A549 treated with AZD2906 at 1 μM for 4 hours (cell line): ENCODE results near the gene GARIN1A. TPM values are rescaled to one million over a fixed set of nuclear protein-coding genes. Genes with fewer than 3 reads are reported as not detected.

Experiments
- total RNA-seq: library from RNA; stranded (reverse); fragments of 200-300 nt; extraction: Qiagen RNA extraction; gene quantifications from 5 replicates; pipeline ENCODE4 v1.2.3, GENCODE V29; 2022

Gene GARIN1A
- total RNA-seq, result 0.10 to 0.67 TPM (median 0.49 TPM) in 5 replicates

DNA sequence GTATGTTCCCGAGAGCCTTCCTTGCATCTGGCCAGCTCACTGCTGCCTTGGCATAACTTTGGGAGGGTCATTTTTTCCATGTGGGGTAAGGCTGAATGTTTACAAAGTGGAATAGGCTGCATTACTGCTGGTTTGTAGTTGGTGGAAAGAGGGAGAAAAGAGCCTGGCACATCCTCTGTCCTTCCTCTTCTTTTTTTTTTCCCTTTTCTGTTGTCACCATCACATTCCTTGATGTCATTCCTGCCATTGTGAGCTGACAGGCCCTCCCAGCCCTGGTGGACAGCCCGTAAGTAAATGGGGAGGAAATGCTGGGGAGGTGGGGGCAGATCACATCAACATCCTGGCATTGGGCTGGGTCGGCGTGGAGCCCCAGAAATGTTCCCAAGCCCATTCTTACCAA is at the start of gene GARIN1A:
Gene GARIN1A, plus strand, starts transcription at position 301 of the 400 bp plus-strand sequence. CDS start 106 bp downstream, outside the sequence.

Other genes with a start within 250 kb of the GARIN1A start
- 20.8 to 25.2 TPM (median 23.0 TPM) in 5 replicates for gene HILPDA, start 216.4 kb upstream of the GARIN1A start, total RNA-seq
- gene METTL2B, start 195.5 kb upstream of the GARIN1A start, total RNA-seq, result 20.5 to 25.3 TPM (median 22.7 TPM) in 5 replicates
- 121 to 210 TPM (median 144 TPM) in 5 replicates for gene CALU, start 67.1 kb downstream of the GARIN1A start, total RNA-seq
- not detected in 5 replicates for gene OPN1SW, start 103.5 kb downstream of the GARIN1A start, total RNA-seq
- 1.1 to 2.5 TPM (median 1.6 TPM) in 5 replicates for gene CCDC136, start 119.7 kb downstream of the GARIN1A start, total RNA-seq
- 3.0 to 4.3 TPM (median 3.9 TPM) in 5 replicates for gene FLNC, start 158.1 kb downstream of the GARIN1A start, total RNA-seq
- 238 to 260 TPM (median 250 TPM) in 5 replicates for gene ATP6V1F, start 190.6 kb downstream of the GARIN1A start, total RNA-seq
- 0.11 to 0.21 TPM (median 0.20 TPM) in 5 replicates for gene KCP, start 238.4 kb downstream of the GARIN1A start, total RNA-seq